ENCODE measurements around the gene RPUSD4.

- no peak for TF ChIP-seq EZH2 (IDR thresholded peaks at IDR 0.05; ENCODE audit: low read depth, unreplicated experiment)
- no peak for TF ChIP-seq REST (IDR thresholded peaks at IDR 0.05; ENCODE audit: unreplicated experiment)
- no peak for TF ChIP-seq CTCF (conservative IDR thresholded peaks at IDR 0.05; ENCODE audit: low read depth in 2 of 2)
- TF ChIP-seq ZNF114 (CRISPR knock-in tag; IDR thresholded peaks at IDR 0.05): no peak
- TF ChIP-seq JUNB (IDR thresholded peaks at IDR 0.05; ENCODE audit: unreplicated experiment): no peak
- TF ChIP-seq CREB1 (CRISPR knock-in tag; IDR thresholded peaks at IDR 0.05; ENCODE audit: low read depth): no peak
Observed at GRCh38 chr11:126226334-126227084, 15.1 kb upstream of the RPUSD4 start.

Data from GM23338 (cell line).